HFF-Myc (cell line): Measurements from ENCODE around the gene SGK1.
A peak's percentile ranks its signal among the peaks of the same experiment; 100 is the strongest.

Experiments
- DNase-seq: peaks from one replicate; pipeline ENCODE4 v3.0.0-alpha.2; 2011; ENCODE audit warnings: low read depth; ENCODE audit errors: extremely low read depth
- H3K4me3 ChIP-seq: replicated peaks from 2 replicates; pipeline ENCODE4 v1.5.1; 2011; ENCODE audit warnings: low read depth, mild to moderate bottlenecking, control low read depth, low read length
- CTCF ChIP-seq: IDR thresholded peaks from 2 replicates; pipeline ENCODE4 v1.5.1; 2012; ENCODE audit warnings: mild to moderate bottlenecking, low read depth, low read length, control low read depth; ENCODE audit errors: missing control alignments

SGK1 gene

GRCh38 chr6:134295953-134296553, 21.9 kb downstream of the SGK1 start:
- no peak for TF ChIP-seq CTCF
- H3K4me3 ChIP-seq = no peak overlapping the region
- peak; percentile 94 for DNase-seq

GRCh38 chr6:134293659-134294161, 24.2 kb downstream of the SGK1 start:
- DNase-seq = no peak
- no peak for TF ChIP-seq CTCF
- H3K4me3 ChIP-seq = no peak overlapping the region

- no peak for DNase-seq
- TF ChIP-seq CTCF = no peak
- no peak overlapping the region for H3K4me3 ChIP-seq
These were observed 26.8 kb downstream of the SGK1 start for GRCh38 chr6:134291156-134291555.

GRCh38 chr6:134289204-134289575, 28.7 kb downstream of the SGK1 start:
- DNase-seq = no peak
- no peak overlapping the region for H3K4me3 ChIP-seq

GRCh38 chr6:134288538-134289203, 29.2 kb downstream of the SGK1 start:
- peak; percentile 85 for DNase-seq
- H3K4me3 ChIP-seq = no peak overlapping the region
- TF ChIP-seq CTCF = no peak

More at GRCh38 chr6:134289204-134289575, 28.7 kb downstream of the SGK1 start:
- no peak for TF ChIP-seq CTCF

- no peak overlapping the region for H3K4me3 ChIP-seq
- no peak for TF ChIP-seq CTCF
- no peak for DNase-seq
These were observed 29.9 kb downstream of the SGK1 start for GRCh38 chr6:134287859-134288537.
